Urothelium cell line (cell line): ENCODE data around the gene IL3.
A peak's percentile ranks its signal among the peaks of the same experiment; 100 is the strongest.

Experiments used
- DNase-seq: peaks from one replicate; pipeline ENCODE4 v3.0.0; 2011; ENCODE audit warnings: low spot score, mixed read lengths
- FAIRE-seq: peaks from 2 replicates; lab custom pipeline; 2011; peaks lifted over from hg19 to GRCh38; lab: Jason Lieb, UNC

IL3 gene

GRCh38 chr5:132060501-132061161 lies at the start of gene IL3:
Gene IL3 (plus strand): TSS chr5:132060655. CDS start chr5:132060707, 52 bp downstream.
- FAIRE-seq (no peak), DNase-seq (no peak)

DNA sequence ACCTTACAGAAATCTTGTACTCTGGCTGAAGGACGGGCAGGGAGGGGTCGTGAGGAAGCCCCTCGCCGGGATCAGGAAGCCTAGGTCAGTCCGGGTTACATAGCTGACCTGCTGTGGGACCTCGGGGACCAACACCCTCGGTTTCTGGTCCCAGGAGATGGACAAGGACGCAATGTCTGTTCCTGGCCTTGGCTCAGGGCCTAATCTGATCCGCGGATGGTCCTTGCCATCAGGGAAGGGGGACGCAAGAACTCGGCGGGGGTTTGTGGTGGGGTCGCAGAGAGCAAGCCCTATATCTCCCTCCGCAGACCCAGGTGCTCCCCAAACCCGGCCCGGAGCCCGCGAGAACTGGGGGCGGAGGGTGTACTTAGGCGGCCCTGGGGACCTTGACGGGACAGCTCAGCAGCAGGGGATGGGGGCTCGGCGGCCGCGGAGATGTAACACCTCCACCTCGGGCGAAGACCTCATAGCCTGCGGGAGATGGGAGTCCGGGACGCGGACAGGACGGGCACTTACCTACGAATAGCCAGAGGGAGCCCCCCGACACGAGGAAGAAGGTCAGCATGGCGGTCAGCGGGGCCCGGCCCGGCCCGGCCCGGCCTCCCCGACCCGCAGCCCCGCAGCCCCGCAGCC lies 49.4 kb upstream of the IL3 start:
- DNase-seq (no peak), FAIRE-seq (no peak)

DNA sequence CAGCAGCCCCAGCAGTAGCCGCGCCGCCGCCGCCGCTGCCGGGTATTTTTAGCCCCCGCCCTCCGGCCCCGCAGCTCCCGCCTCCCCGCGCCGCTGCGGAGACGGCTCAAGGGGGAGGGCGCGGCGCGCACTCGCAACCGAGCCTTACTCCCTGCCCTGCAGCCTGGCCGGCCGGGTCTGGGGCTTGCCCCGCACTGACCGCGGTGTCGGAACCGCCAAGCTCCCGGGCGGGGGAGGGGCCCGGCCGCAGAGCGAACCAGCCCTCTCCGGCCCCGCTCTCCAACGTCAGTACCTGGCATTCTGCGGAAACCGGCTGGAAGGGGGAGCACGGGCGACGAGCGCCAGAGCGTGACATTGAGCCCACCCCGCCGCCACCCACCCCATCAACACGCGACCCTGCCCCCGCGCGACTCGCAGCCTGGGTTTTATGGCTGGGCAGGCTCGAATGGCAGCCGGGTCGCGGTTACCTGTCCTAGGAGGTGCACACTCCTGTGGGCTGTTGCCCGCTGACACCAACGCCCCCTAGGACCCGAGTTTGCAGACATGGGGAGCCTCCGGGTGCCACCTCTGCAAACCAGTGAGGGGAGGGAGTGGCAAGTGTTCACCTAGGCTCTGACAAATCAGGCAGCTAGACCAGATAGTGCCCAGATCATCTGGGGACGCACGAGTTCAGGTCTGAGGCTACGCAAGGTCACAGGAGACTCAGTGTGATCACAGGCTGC lies 48.7 kb upstream of the IL3 start, which contains the start of gene ACSL6:
ACSL6 (minus strand) TSS at position 37 of the 722 bp plus-strand sequence. CDS start 105 bp downstream, outside the sequence.
- FAIRE-seq (no peak), DNase-seq (peak; percentile 38)

DNA sequence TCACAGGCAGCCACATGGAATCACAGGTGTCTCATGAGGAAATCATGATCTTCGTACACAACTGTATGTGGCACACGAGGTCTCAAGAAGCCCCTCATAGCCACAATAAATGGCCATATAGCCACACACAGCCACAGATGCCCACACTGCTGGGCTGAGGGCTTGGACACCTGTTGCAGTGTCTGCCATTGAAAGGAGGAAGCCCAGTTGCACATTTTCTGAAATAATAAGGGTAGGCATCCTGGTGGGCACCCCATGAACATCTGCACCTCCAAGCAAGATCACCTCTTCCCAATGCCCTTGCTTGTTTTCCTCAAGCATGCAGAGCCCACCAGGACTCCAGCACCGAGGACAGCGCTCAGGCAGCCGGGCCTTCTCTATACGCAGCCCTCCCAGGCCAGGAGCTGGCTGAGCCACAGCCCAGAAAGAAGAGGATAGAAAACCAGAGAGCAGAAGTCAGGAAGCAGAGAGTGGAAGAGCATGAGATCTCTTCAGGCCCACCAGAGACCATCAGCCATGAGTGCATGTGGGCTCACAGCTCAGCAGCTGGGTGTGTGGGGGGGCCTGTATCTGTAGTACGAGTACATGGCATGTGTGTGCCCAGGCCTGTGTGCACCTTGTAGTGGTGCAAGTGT lies 48.0 kb upstream of the IL3 start:
- peak; percentile 72 for DNase-seq
- FAIRE-seq, result no peak

DNA sequence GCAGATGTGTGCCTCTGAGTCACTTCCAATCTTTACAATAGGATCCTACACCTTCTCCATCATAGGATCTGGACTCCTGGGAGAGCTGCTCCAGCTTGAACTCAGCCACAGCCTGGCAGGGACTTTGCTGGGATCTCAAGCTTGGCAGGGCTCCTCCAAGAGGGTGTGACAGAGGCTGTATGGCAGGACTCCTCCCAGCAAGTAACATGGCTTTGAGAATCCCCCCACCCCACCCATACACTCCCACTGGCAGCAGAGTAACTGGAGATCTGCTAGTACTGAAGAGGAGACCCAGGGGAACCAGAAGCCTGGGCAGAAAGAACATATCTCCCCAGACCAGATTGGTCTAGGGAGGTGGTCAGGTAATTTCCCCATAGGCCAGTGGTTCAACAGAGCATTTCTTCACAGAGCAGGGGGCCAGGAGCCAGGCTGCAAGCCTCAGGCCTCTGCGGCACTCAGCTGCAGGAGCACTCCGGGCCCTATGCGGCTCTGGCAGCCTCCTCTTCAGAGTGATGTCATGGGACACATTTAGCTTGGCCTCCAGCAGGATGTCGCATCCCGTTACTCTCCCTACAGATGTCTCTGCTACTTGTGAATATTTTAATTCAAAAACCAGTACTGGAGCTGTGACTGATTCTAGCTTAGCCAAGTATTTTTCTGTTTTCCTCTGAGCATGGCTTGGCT lies 47.3 kb upstream of the IL3 start:
- no peak for FAIRE-seq
- DNase-seq, result no peak

DNA sequence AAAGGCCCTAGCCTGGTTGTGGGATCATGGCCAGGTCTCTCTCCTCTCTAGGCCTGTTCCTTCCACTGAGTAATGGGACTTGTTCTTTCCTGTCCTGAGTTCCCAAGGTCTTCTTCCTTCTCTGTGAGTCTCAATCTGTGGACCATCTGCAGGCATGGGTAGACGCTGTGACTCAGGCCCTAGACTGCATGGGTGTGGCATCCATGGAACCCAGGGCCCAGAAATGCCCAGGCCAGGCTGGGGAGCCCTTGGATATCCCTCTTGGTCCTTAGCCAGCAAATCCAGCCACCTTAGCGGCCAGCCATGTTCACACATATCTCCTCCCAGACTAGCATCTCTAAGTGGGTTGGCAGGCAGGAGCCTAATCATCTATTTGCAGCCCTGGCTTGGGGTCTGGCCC lies 46.7 kb upstream of the IL3 start:
- no peak for FAIRE-seq

DNA sequence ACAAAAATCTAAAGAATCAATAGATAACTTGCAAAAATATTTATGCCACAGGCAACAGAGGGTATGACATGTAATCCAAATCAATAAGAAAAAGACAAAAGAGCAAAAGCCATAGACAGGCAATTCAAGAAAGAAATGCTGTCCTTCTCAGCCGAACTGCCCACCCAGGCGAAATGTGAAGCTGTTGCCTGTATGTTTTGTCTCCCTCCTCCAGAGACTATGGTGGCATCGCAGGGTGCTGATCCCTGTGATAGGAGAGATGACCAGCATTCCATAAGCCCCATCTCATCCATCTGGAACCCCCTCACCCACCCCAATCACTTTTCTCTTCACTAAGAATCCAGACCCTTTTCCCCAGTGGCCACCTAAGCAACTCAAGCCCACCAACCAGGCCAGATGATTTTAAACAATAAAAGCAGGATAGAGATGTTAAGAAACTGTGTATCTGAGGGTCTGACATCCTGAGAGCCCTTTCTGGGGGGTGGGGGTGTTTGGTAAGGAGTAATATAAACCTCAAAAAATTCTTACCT lies 43.7 kb upstream of the IL3 start:
- FAIRE-seq, result no peak
- no peak for DNase-seq

More for the DNA sequence above, 46.7 kb upstream of the IL3 start:
- DNase-seq, result no peak

DNA sequence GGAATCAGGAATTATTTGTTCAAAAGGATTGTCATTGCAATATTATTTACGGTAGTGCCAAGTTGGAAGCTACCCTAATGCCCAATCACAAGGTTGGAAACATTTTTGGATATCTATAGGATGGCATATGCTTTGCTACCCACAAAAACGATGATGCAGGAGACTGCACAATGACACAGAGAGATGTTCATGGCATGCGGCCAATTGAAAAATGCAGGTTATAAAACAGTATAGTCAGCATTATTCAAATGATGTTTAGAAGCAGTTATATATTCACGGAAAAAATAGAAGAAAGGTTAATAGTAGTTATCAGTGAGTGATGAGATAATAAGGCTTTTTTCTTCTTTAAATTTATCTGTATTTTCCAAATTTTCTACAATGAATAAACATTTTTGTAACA lies 43.1 kb upstream of the IL3 start:
- FAIRE-seq, result no peak

DNA sequence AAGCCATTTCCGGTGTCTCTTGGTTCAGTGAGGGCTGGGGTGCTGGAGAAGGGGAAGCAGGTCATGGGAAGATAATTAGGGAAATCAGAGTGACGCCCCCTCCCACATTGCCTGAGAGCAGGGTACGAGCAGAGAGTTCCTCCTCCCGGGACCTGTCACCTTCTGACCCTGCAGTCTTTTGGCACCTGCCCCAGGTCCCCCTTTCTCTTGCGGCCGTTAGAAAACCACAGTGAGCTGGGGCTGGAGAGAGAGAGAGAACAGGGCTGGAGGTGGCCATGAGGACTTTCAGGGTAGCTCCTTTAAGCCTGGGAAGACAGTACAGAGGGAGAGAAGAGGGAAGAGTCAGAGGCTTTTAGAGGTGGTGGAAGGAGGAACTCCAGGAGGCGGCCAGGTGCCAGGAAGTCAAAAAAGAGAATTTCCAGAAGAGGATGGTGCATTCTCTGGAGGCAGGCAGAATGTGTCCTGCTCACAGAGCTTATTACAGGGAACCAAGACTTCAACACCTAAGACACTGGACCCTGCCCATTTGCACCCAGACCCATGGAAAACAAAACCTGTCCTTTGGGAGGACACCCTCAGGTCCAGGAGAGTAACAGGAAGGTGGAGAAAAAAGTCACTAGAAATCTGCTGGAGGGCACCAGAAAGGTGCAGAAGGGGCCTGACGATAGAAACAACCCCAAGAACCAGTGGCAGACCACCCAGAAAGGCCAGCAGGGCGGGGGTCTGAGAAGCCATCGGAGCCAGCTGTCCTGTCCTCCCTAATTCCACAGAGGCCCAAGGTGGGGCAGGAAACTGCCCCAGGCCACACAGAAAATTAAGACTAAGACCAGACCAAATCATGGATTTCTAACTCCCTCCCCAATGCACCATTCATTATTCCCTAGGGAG lies 42.5 kb upstream of the IL3 start:
- no peak for FAIRE-seq
- no peak for DNase-seq

More for the DNA sequence above, 43.1 kb upstream of the IL3 start:
- DNase-seq, result no peak

- DNase-seq (no peak), FAIRE-seq (no peak)
Measured at GRCh38 chr5:132019337-132019736, 41.1 kb upstream of the IL3 start.

GRCh38 chr5:132019857-132020555 lies 40.4 kb upstream of the IL3 start:
- DNase-seq (no peak), FAIRE-seq (no peak)

DNA sequence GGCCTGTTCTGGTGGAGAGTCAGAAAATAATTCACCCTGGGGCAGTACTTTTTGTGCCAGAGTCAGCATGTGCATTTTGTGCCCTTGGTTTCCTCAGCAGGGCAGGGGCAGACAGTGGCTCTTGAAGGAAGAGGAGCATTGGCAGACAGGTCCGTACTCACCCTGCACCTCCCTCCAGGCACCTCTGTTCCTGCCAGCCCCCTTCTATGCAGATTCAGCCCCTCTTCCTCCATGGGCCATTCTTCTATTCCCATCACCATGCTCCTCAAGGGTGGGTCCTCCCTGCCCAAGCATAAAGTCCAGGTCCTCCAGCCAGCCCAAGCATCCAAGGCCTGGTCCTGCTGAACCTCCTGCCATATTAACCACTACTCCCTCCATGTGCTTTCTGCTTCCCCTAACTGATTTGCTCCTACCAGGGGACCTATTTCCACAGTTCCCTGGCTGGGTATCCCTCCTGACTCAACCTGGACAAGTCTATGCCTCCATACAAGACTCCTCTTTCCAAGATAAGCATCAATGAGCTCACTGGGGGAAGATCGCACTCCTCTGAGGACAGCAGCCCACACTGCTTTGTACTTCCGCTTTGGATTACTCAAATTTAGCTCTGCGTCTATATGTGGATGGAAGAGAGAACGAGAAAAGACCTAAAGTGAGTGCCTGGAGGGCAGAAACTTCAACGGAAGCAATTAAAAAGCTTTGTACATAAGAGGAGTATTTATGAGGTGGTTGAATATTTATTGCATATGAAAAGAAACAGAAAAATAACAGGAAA lies 39.7 kb upstream of the IL3 start:
- no peak for FAIRE-seq
- no peak for DNase-seq

- DNase-seq, result no peak
- no peak for FAIRE-seq
Measured at GRCh38 chr5:132021654-132022053, 38.8 kb upstream of the IL3 start.

- FAIRE-seq (no peak), DNase-seq (no peak)
Measured at GRCh38 chr5:132022737-132023136, 37.7 kb upstream of the IL3 start.

DNA sequence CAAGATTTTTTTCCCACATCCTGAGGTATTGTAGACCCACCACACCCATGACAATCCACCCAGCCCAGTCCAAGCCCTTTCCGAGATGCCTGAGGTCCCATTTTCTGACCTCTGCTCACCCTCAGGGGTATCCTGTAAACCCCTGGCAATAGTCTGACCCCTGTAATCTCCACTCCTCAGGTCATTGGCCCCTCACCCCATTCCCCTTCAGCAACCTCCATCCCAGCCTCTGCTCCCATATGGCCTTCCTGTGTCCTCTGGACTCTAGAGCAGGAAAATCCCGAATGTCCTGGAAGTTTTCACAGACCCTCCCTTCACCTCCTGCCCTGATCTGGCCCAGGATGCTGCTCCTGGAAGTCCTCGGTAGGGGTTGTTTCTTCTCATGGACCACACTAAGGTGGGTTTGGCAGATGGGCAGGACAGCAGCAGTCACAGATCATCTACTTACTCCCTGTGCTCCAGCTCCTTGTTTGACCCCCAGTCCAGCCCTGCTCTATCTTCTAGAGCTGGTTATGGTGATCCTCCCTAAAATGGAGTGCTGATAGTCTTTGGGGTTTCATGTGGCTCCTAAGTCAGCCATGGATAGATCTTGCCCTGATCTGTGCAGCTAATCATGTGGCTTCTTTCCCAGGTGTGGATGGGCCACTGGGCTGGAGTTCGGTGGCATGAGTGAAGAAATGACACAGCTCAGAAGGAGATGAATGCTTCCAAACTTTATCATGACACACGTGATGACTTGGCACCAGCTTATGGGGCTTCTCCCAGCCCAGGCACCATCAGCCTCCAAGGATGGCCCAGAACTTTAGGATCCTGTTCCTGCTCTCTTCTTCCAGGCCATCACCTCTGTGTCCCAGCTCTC lies 37.0 kb upstream of the IL3 start:
- DNase-seq (no peak), FAIRE-seq (no peak)

DNA sequence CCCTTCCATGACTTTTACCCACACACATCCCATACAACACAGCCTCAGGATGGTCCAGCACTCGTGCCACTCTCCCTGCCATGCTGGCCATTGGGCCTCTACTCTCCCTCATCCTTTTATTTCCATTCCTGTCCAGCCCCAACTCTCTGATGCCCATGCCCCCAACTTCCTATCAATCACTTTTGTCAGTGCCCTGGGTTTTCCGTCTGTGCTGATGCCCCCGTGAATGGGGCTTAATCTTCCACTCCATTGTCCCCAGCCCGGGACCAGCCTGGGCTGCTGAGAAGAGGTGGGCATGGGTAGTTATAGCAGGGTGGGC lies 36.4 kb upstream of the IL3 start:
- peak; percentile 50 for FAIRE-seq
- no peak for DNase-seq

GRCh38 chr5:132024789-132025402 lies 35.6 kb upstream of the IL3 start:
- FAIRE-seq, result no peak
- no peak for DNase-seq
